ENCODE results near the gene CNPY1.

GRCh38 chr7:155470686-155471638 is 75.4 kb downstream of the CNPY1 start:
- no peak for TF ChIP-seq CTCF (IDR thresholded peaks at IDR 0.05; ENCODE audit: poor library complexity, severe bottlenecking)
- TF ChIP-seq REST (IDR thresholded peaks at IDR 0.05; ENCODE audit: borderline replicate concordance) = no peak
- no peak for TF ChIP-seq EZH2 (IDR thresholded peaks at IDR 0.05; ENCODE audit: borderline replicate concordance, insufficient read depth, low read length, poor library complexity, severe bottlenecking)
- TF ChIP-seq RAD21 (conservative IDR thresholded peaks at IDR 0.05) = no peak
- TF ChIP-seq POLR2AphosphoS5 (IDR thresholded peaks at IDR 0.05) = no peak
- no peak for TF ChIP-seq EP300 (conservative IDR thresholded peaks at IDR 0.05; ENCODE audit: poor library complexity, severe bottlenecking)
